CD4-positive, alpha-beta T cell treated with Interleukin-15 for 4 hours (primary cell): ENCODE data around the gene SZRD1.
A peak's percentile ranks its signal among the peaks of the same experiment; 100 is the strongest.

Experiments
- DNase-seq: peaks from one replicate; pipeline ENCODE4 v3.0.0-alpha.2; 2020; ENCODE audit warnings: low spot score

Gene SZRD1

DNA sequence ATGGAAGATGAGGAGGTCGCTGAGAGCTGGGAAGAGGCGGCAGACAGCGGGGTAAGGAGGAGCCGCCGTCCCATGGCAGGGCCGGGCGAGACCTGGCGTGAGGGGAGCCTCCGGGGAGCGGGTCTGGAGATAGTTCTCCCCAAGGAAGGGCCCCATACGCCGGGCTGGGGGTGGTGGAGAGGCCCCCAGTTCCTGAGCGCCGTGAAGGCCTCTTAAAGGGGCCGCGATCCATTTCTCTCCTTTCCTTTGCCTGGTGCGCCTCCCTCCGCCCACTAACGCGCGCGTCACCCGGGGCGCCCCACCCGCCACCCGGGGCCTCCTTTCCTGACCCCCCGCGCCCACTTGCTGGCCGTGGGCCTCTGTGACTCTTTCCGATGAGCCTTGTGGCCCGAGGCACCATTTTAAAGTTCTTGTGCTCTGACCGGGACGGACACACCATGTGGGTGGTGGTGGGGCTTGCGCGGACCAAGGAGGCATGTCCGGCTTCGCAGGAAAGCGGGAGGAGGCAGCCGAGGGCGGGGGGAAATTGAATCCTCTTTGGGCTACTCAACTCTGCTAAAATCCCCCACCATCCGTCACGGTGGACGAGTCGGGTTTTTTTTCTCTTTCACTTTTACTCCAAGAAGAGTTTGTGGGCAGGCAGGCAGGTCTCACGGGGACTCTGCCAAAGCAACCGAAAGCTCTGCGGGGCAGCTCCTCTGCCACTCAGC is 371 bp downstream of the SZRD1 start:
- peak; percentile 83 for DNase-seq

DNA sequence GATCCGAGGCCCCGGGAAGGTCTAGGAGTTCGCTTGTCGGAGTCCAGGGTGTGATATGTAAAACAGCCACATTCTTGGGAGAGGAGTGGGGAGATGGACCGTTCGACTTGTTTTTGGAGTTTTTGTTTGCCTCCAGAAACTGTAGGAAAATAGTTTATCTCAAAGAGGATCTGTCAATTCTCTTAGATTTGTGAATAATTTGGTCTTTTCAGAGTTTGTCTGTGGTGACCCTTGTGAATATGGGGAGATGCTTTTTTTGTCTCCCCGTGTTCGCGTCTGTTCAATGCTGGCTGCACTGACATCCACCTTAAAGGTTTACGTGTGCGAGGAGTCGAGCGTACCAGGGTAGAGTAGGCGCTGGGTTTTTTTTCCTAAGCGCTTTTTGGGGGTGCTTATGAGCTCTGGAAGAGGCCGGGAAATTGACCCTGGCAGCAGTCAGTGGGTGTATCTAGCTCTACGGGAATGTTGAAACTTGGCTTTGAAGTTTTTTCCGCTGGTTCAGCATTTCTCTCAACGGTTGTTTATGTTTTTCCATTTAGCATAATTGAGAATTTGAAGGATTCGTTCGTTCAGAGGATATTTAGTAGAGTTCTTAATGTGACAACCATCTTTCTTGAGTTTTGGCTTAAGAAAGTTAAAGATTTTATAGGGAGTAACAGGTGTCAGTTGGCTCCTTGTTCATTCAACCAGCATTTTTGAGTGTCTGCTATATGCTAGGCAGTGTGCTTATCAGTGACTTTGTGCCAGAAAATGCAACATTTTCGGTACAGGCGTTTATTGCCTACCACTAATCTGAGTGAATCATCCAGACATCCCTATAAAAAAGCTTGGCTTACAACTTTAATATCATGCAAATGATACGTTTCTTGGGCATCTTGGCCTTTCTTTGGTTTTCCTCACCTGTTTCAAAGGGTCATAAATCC is 1.2 kb downstream of the SZRD1 start:
- no peak for DNase-seq

DNA sequence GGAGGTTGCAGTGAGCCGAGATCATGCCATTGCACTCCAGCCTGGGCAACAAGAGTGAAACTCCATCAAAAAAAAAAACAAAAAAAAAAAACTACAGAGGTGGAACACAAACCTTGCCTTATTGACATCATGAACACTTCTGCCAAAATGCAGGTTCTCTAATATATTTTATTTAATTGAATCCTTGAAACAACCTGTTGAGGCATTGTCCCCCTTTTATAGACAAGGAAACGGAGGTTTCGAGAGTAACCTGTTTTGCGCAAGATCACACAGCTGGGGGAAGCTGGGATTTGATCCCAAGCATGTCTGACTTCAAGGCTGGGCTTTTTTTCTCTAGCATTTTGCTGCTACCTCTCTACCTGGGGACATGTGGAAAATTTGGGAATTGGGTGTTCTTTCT is 2.8 kb downstream of the SZRD1 start:
- DNase-seq = no peak

DNA sequence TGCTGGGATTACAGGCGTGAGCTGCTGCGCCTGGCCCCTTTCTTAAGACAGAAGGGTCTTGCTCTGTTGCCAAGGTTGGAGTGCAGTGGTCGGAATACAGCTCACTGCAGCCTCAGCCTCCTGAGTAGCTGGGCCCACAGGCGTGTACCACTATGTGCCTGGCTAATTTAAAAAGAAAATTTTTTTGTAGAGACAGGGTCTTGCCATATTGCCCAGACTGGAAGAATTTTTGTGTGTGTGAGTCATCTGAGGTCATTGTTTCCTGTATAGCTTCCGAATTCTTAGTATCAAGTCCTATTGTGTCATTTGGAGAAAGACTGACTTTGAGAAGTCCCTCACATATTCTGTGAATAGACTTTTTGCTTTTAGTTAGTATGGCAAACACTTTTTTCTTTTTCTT is 4.7 kb downstream of the SZRD1 start:
- peak; percentile 70 for DNase-seq

DNA sequence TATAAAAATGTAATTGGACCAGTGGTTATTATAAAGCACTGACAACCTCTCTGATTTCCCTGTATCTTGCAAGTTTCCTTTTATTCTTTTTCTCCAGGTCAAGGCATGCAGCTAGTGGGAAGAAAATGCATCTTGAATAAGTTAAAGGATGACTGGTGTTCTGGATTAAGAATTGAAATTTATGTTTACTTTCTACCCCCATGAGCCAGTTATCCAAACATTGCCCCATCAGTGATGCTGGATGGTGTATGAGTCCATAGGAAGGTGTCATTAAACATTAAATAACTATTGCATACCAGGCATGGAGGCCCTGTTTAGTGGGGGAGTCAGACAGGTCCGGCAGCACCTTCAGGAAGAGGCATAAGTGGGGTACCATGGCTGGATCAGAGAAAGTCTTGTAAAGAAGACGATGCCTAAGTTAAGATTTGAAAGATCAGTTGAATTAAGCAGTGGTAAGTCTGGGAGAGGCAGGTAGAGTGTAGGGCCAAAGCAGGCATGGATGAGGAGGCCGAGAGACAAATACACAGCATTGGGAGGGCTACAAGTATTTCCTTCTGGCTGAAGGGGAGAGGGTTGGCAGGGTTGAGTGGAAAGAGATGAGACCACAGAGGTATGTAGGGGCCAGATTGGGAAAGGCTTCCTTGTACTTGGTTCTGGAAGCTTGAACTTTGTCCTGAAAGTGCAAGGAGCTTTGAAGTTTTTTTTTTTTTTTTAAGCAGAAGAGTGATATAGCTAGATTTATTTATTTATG is 5.7 kb downstream of the SZRD1 start:
- DNase-seq = no peak

DNA sequence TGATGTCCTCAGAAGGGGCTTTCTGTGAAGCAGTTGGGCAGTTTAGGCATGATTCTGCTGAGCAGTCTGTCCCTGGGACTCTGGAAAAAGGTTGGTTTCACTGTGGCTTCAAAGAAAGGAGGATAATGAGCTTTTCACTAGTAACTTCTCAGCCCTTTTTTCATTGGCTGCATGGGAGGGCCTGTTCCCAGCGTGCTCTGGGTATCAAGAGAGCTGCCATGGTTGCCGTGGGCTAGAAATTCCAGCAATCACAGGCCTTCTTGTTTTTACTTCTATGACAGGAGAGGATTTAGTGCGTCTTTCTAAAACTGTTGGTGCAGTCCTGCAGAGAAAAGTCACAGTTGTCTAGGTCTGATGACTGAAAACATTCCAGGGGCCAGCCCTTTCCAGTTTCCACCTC is 7.2 kb downstream of the SZRD1 start:
- no peak for DNase-seq

DNA sequence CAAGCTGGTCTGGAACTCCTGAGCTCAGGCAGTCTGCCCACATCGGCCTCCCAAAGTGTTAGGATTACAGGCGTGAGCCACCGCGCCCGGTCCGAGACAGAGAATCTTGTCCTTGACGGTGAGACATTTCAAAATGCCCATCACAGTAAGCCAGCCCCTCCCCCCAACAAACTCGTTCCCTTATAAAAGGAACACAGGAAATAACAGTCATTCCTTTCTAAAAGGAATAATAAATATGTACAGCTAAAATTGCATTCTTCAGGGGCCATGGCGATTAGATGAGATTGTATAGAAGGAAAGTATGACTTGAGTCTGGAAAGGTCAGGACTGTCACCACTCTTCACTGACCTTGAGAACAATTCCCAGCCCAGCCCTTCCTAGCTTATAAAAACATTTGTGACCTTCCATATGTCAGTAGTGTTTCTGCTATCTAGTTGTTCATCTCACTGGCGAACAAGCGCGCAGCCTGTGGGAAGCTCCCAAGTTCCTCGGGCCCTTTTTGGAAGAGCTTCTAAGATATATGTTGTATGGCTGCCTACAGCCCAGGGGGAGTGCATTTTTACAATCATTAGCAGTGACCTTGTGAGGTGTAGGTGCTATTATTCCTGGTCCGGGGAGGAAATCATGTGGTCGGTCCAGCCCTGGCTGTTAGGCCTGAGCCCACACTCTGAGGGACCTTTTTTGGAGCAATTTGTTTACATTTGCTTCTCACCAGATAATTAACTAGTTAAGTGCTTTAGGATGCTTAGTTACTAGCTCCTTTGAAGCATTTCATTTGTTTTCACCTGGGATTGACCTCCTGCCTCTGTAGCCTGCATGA is 8.7 kb downstream of the SZRD1 start:
- DNase-seq = no peak

DNA sequence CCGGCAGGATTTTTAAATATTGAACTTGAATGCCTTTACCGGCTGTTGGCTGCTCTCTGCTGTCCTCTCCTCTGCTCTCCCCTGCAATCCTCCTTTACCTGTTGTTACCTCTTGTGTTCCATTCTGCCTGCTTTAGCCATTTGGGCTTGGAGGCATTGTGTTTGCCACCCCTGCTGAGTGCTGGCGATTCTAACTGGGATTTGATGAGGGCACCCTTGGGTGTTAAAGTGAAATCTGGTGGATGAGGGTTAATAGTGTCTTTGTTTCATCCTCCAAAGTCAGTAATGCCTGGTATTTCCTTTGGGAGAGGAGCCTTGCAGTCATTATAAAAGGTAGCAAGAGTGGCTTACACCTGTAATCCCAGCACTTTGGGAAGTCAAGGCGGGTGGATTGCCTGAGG is 9.9 kb downstream of the SZRD1 start:
- DNase-seq = no peak

DNA sequence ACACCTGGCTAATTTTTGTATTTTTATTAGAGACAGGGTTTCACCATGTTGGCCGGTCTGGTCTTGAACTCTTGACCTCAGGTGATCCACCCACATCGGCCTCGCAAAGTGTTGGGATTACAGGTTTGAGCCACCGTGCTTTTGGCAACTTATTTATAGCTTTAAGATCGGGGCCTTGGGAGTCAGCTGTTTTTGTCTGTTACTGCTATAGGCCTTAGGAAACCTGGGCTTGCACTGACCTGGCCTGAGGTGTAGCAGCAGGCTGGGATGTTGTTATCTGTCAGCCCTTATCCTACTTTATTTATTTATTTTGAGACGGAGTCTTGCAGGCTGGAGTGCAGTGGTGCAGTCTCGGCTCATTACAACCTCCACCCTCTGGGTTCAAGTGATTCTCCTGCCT is 11.4 kb downstream of the SZRD1 start:
- DNase-seq = no peak

DNA sequence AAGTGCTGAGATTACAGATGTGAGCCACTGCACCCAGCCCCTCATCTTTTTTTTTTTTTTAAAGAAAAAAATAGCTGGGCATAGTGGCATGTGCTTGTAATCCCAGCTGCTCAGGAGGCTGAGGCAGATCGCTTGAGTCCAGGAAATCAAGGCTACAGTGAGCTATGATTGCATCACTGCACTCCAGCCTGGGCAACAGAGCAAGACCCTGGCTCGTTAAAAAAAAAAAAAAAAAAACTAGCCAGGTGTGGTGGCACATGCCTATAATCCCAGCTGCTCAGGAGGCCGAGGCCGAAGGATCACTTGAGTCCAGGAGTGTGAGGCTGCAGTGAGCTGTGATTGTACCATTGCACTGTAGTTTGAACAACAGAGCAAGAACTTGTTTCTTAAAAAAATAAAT is 13.8 kb downstream of the SZRD1 start:
- no peak for DNase-seq

DNA sequence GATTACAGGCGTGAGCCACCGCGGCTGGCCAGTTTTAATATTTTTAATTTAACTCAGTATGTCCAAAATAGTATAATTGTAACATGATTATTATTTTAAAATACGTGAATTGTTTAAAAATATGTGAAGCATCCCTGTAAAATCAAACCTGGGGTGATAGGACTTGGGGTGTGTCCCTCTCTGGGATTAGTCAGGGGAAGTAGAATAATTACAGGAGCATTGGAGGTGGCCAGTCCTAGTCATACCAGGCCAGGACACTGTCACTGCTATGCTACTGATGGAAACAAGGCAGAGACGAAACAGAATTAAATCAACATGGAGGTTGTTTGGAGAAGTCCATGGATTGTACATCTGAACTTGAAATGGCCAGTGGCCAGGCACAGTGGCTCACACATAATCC is 16.8 kb downstream of the SZRD1 start:
- DNase-seq = no peak

DNA sequence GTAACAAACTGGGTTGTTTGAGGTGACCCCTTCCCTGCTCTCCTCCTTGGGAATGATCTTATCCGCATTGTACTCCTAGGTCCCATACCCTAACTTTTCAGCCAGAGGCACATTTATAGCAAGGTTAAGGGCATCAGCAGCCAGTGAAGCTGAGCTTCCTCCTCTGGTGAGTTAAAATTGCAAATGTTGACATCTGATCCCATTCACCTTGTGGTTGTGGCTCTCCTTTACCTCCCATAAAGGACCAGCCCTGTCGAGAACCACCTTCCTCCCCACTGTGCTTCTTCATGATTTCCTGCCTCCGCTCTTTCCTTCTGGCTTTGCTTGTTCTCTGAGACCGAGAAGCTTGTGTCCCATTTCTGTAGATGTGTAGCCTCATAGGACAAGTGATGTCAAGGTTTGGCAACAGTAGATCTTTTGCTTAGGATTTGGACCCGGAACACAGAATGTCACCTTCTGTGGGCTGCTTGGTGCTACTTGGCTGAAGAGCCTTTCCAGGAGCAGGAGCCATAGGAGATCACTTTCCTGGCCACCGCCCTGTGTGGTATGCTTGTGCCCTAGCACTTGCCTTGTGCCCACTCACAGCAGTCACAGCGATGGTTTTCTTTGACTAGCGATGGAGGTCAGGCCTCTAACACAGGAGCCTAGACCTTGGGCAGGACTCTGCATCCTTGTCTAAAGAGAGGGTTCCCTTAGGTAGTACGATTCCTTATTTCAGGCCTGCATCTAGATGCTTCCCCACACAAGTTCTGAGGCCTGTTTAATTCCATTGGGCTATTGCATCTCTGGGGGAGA is 18.8 kb downstream of the SZRD1 start:
- no peak for DNase-seq

DNA sequence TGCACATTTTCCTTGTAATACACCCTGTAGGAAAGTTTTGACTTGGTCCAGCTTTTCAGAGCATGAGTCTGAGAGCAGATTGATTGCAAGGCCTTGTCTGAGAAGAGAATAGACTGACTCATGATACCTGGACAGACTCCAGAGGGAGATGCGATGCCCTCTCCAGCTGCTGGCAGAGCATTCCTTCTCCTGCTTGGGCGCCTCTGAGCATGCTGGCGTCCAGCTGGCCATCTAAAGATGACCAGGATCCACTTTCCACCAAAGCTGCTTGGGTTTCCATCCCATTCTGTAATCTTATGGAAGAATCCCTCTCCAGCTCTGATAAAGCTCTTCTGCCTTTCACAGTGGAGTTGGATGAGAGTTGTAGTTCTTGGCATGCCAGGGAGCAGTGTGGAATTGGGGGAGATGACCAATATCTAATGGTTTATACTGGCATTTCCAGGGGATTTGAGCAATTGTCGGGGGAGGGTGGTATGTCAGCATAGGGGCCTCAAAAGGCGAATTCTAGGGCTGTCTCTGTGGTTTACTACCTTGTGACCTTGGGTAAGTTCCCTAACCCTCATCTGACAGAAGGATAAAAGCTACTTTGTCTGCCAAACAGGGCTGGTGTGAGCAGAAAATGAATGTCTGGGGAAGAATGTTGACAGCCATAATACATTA is 19.5 kb downstream of the SZRD1 start:
- no peak for DNase-seq

DNA sequence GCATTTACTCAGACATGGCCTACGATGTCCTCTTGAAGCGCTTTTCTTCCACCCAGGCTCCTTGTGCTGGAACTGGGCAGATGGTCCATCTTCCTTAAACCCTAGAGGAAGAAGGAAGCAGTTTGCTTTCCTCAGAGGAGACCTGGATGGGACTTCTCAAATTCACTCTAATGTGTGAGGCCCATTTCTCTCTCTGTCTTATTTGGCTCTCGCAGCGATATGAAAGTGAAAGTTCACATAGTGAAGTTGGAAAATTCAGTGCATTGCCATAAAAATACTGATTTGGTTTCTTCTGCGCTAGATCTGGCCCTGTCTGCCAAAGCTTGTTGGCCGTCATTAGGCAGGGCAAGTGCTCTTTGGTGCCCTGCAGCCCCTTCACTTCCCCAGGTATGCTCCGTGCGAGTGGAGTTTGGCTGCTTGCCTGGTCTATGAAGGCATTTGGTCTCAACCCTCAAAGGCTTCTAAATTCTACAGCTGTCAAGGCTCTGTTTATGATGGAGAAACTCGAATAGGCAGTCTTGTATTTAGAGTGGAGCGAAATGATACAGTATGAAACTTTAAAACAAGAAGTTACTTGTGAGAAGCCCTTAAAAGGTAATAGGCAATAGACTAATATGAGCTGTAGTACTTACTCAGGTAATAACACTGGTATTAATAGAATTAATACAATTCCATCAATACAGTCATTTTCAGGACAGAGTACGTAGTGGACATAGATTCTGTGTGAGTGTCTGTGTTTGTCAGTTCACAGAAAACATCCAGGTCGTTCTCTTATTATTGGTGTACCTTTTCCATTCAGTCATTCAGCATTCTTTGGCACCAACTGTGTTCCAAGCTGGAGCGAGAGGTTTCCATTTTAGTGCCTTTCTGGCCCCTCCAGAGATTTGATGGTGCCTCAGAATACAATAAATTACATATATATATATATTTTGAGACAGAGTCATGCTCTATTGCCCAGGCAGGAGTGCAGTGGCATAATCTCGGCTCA is 20.5 kb downstream of the SZRD1 start:
- DNase-seq = peak; percentile 18

DNA sequence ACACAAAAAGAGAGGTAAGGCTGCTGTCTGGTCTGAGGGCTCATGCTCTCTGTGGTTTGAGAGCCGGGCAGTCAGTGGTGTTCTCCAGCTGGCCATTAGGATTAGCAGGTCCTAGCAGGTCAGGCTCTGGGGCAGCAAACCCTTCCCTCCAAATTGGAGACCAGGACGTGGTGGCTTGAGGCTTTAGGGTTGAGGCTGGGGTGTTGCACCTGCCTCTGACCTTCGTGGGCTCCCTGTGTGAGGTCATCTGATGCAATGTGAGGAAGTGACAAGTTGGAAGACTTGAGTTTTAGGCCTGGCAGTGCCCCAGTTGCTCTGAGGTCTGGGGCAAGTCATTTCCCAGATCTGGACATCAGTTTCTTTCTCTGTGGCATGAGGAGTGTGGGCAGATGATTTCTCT is 24.4 kb downstream of the SZRD1 start:
- no peak for DNase-seq

DNA sequence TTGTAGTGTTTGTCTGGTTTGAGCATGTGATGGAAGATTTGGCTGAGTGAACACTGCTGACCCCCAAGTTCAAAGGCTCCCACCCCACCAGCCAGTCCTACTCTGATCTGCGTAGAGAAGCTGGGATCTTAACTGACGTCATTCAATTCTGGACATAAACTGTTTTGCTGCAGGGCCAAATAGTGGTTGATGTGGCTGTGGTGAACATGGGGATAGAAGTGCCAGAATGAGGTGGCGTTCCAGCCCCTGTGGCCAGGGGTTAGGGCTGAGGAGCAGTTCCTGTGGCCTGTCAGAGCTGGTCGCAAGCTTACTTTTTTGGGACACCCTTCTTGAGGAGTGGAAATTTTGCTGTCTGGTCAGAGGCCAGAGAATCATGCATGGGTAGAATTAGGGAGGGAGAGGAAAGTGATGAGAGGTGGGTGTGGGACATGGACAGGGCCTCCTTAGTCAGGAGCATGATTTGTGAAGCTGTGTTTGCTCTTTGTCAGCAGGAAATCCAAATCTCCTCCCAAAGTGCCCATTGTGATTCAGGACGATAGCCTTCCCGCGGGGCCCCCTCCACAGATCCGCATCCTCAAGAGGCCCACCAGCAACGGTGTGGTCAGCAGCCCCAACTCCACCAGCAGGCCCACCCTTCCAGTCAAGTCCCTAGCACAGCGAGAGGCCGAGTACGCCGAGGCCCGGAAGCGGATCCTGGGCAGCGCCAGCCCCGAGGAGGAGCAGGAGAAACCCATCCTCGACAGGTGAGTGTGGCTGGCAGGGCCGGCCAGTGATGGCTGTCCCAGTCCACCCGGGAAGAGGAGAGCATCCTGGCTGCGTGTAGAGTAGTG is 25.9 kb downstream of the SZRD1 start:
- no peak for DNase-seq

DNA sequence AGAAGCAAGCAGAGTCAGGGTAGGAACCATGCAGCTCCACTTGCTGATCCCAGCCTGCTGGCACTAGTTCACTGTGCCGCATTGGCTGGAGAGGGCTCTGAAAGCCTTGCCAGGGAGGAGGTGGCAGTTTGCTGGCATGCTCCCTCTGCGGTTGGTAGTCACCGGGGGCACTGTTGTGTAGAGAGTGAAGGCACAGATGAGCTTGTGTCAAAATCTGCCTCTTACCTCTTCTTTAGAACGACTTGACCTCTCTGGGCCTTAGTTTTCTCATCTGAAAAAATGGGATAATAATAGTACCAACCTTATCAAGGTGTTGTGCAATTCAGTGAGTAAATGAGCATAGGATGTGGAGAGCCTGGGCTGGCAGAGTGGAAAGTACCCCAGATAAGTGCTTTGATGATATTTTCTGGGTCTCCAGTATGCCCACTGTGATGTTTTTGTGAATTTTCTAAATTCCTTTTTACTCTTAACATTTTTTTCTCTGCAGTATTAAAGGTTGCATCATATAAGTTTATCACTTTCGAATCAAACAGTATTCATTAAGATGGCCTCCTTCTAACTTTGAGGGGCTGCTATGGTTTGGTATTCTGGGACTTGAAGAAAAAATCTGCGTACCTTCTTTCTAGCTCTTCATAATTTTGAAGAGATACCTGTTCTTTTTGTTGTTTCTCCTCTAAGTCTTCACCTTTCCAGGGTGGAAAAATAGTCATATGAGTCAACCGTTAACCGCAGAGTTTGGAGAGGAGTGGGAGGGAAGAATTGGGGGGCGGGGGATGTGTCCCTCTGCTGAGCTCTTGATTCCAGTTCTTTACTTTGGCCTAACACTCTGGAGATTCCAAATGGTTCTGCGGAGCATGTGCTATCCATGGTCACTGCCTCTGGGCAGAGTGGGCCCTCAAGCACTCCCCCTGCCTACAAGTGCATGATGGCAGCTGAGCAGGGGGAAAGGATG is 26.8 kb downstream of the SZRD1 start:
- DNase-seq = no peak
